AG08395 (cell line): ENCODE results near the gene VPS37C.
A peak's percentile ranks its signal among the peaks of the same experiment; 100 is the strongest.
"Not testable (repeated sequence)": the region's sequence is repeated elsewhere in the genome, so short reads cannot be mapped to it uniquely, and the experiment has no call there.

Source experiments
- DNase-seq: peaks from one replicate; pipeline ENCODE4 v3.0.0; 2012; ENCODE audit warnings: mixed read lengths, low spot score

VPS37C gene

GRCh38 chr11:61095021-61095420 is 66.2 kb downstream of the VPS37C start:
- DNase-seq, result no peak

- not testable (repeated sequence) for DNase-seq
These were observed 67.1 kb downstream of the VPS37C start for GRCh38 chr11:61094167-61094566.

- no peak for DNase-seq
These were observed 68.1 kb downstream of the VPS37C start for GRCh38 chr11:61092908-61093763.

GRCh38 chr11:61092280-61092766 is 68.9 kb downstream of the VPS37C start:
- no peak for DNase-seq

- peak; percentile 14 for DNase-seq
These were observed 69.6 kb downstream of the VPS37C start for GRCh38 chr11:61091373-61092279.

GRCh38 chr11:61090982-61091372 is 70.2 kb downstream of the VPS37C start:
- DNase-seq, result no peak

GRCh38 chr11:61090521-61090920 is 70.7 kb downstream of the VPS37C start:
- DNase-seq, result no peak

GRCh38 chr11:61089806-61090491 is 71.3 kb downstream of the VPS37C start:
- DNase-seq, result no peak

- DNase-seq, result no peak
These were observed 73.7 kb downstream of the VPS37C start for GRCh38 chr11:61087426-61088119.

GRCh38 chr11:61083601-61084147 is 77.6 kb downstream of the VPS37C start:
- DNase-seq, result no peak

- no peak for DNase-seq
These were observed 78.2 kb downstream of the VPS37C start for GRCh38 chr11:61082931-61083531.

- DNase-seq, result no peak
These were observed 79.0 kb downstream of the VPS37C start for GRCh38 chr11:61082062-61082870.

- no peak for DNase-seq
These were observed 80.1 kb downstream of the VPS37C start for GRCh38 chr11:61080986-61081590.

GRCh38 chr11:61080526-61080925 is 80.7 kb downstream of the VPS37C start:
- no peak for DNase-seq
